Amygdala (tissue), 56 donors: ENCODE measurements around the gene MT1X.
A peak's percentile ranks its signal among the peaks of the same experiment; 100 is the strongest.

Experiments
- DNase-seq, 56 donors: peaks; one replicate each; lab custom pipeline; 2025; lab: John Stamatoyannopoulos, UW

The MT1X gene

GRCh38 chr16:56675685-56676210 is 6.5 kb upstream of the MT1X start:
- DNase-seq: no peak

- no peak for DNase-seq
Measured at GRCh38 chr16:56677474-56677873, 4.8 kb upstream of the MT1X start.

DNA sequence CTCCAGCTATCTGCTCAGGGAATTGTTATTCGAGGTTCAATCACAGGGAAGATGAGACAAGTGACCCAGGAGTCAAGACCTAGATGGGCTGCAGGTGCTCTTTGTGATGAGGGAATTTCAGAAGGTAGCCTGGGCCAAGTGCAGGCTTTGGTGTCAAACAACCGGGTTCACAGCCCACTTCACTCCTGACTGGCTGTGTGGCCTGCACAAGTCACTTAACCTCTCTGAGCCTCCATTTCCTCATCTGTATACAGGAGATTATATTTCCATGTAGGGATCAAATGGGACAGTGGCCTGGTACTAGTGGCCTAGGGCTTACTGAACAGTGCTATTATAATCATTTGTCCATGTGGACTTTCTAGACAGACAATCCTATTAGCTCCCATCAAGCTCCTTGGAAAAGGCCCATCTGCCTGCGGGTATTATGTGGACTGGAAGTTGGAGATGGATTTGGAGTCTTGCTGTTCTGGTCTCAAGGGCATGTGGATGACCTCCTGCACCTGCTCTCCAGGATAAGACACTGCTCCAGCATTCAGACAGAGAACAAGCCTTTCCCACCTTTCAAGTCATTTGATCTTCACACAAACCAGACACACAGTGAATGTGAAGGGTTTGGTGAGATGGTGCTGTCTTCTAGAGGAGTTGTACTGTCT is 3.1 kb upstream of the MT1X start:
- no peak for DNase-seq

- DNase-seq: no peak
Measured at GRCh38 chr16:56679818-56680217, 2.5 kb upstream of the MT1X start.

GRCh38 chr16:56682703-56683397 is 580 bp downstream of the MT1X start:
- DNase-seq: peak in 1 of 56 donors; percentile 10

- DNase-seq: peak in 3 of 56 donors; percentile 6 to 36 (median 8)
Measured at GRCh38 chr16:56683424-56684172, 1.3 kb downstream of the MT1X start.

GRCh38 chr16:56684256-56684925 is 2.1 kb downstream of the MT1X start:
- peak in 8 of 56 donors; percentile 12 to 53 (median 32) for DNase-seq

- DNase-seq: peak in 1 of 56 donors; percentile 14
Measured at GRCh38 chr16:56684926-56685590, 2.8 kb downstream of the MT1X start.

- DNase-seq: no peak
Measured at GRCh38 chr16:56686758-56687157, 4.5 kb downstream of the MT1X start.

DNA sequence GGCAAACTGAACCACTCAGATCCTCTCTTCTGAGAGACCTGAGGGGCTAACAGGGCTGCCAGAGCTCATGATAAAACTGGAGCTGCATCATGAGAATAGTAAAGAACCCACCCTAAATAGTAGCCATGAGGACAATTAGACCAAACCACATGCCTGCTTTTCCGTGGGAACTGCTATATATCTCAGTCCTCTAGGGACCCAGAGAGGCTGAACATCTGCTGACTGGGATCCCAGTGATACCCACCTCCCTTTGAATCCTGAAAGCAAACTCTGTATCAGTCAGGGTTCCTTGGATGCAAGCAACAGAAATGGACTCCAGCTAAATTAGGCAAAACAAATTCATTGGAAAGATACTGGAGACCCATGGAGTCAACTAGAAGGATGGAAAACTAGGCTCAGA is 6.5 kb downstream of the MT1X start:
- no peak for DNase-seq

- DNase-seq: no peak
Measured at GRCh38 chr16:56689171-56689570, 6.9 kb downstream of the MT1X start.

GRCh38 chr16:56690420-56691122 is 8.3 kb downstream of the MT1X start:
- DNase-seq: no peak

- no peak for DNase-seq
Measured at GRCh38 chr16:56691885-56692284, 9.6 kb downstream of the MT1X start.

DNA sequence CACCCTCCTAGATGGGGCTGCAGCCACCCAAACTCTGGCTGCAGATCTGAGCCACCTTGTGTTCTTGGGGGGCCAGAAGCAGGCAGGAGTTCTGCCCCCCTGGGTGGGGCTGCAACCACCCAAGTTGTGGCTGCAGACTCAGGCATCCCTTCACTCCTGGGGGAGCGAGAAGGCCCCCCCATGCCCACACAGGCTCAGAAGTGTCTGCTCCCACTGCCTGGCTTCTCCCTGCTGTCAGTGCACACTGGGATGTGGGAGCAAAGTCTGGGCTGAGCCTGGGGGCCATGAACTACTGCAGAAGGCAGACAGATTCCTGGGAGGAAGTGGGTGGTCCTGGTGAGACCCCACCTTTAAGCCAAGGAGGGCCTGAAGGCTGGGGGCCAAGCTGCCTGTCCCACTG is 13.0 kb downstream of the MT1X start:
- no peak for DNase-seq

- no peak for DNase-seq
Measured at GRCh38 chr16:56697456-56698155, 15.3 kb downstream of the MT1X start.

GRCh38 chr16:56700195-56700594 is 17.9 kb downstream of the MT1X start:
- no peak for DNase-seq

GRCh38 chr16:56700631-56701030 is 18.4 kb downstream of the MT1X start:
- DNase-seq: no peak

- no peak for DNase-seq
Measured at GRCh38 chr16:56701534-56701933, 19.3 kb downstream of the MT1X start.

DNA sequence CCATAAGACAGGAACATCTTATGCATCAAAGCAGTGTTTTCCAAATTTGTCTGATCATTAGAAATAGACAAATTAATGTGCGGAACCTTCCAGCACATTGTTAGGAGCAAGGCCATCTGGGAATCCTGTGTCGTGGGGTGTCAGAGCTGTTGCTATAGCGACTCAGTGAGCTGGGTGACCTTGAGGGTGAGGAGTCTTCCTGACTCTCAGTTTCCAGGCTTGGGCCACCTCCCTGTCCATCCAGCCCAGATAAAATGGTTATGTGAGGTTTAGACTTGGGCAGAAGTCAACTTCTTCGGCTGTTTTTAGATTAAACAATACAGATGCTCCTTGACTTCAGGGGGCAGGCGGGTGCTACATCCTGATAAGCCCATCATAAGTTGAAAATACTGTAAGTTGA is 20.6 kb downstream of the MT1X start:
- DNase-seq: no peak
